NT2/D1 (cell line): ENCODE results near the gene NSD1.

Experiments used
- SUZ12 ChIP-seq: IDR thresholded peaks from 2 replicates; pipeline ENCODE4 v1.6.1; 2011; ENCODE audit not compliant: insufficient read length, insufficient read depth; ENCODE audit errors: extremely low read depth
- YY1 ChIP-seq: IDR thresholded peaks from 2 replicates; pipeline ENCODE4 v1.6.1; 2011; ENCODE audit not compliant: insufficient read length, insufficient read depth
- ZNF274 ChIP-seq: IDR thresholded peaks from 2 replicates; pipeline ENCODE4 v1.6.1; 2011; ENCODE audit warnings: mild to moderate bottlenecking, low read depth, low read length

- TF ChIP-seq YY1 = no peak
- TF ChIP-seq ZNF274 = no peak
- TF ChIP-seq SUZ12 = no peak
Measured at GRCh38 chr5:177334155-177334551, 200.6 kb downstream of the NSD1 start.
